ENCODE results near the gene PLA2G7. TPM values are rescaled to one million over a fixed set of nuclear protein-coding genes. Genes with fewer than 3 reads are reported as not detected.

PLA2G7 gene
- total RNA-seq, 1 experiment from 2014 or later = 1.7 TPM

DNA sequence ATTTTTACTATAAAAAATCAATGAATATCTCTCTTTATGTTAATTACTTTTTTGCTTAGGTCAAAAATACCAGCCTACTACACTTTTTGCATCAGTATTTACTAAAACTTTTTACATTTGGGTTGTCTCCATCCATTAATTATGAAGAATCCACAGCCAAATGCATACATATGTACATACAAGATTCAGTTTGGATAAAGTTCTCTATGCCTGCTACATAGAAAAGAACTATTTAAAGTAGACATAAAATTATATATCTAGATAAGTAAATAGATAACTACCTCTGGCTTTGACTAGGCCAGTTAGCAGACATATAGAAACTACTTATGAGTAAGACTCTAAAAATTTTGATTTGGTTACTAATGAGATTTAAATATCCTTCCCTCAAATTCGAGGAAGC is 35.2 kb downstream of the PLA2G7 start:
- Histone ChIP-seq H2AK5ac (ENCODE audit: insufficient read length, low read length) (no peak overlapping the region), H3K79me1 (ENCODE audit: insufficient read depth, low read depth, low read length, poor library complexity, severe bottlenecking) (no peaks in the 10 kb centered on the region), H3K27ac (ENCODE audit: insufficient read length, low read depth, low read length) (no peak overlapping the region), H3K4me2 (ENCODE audit: insufficient read depth, insufficient read length, low read length) (no peak overlapping the region), H2BK20ac (ENCODE audit: low read depth, low read length, poor library complexity, severe bottlenecking) (no peak overlapping the region), H3K4me1 (ENCODE audit: insufficient read depth, low read length) (no peaks in the 10 kb centered on the region), H4K8ac (replicated peaks; ENCODE audit: insufficient read length, low read depth, low read length) (no peak overlapping the region), H2BK5ac (ENCODE audit: insufficient read length, low read length) (no peak overlapping the region), H3K9ac (ENCODE audit: extremely low read depth, insufficient read length, low read length) (no peak overlapping the region), H3K79me2 (ENCODE audit: insufficient read depth, low read length) (no peaks in the 10 kb centered on the region), H3K23ac (ENCODE audit: insufficient read length, low read depth, low read length) (no peak overlapping the region), H2BK15ac (ENCODE audit: low read depth, low read length) (no peak overlapping the region), H3K4ac (ENCODE audit: low read depth, low read length) (no peak overlapping the region), H3K9me3 (ENCODE audit: control insufficient read depth, low read depth, low read length) (no peaks in the 10 kb centered on the region), H3K56ac (ENCODE audit: insufficient read length, low read depth, low read length) (no peak overlapping the region), H2BK12ac (ENCODE audit: insufficient read length, low read depth, low read length) (no peak overlapping the region), H3K23me2 (ENCODE audit: insufficient read length, low read depth, low read length, poor library complexity, severe bottlenecking) (no peaks in the 10 kb centered on the region), H4K20me1 (ENCODE audit: control insufficient read depth, insufficient read depth, insufficient read length) (no peaks in the 10 kb centered on the region), H2AFZ (ENCODE audit: low read length) (no peak overlapping the region), H3K18ac (ENCODE audit: insufficient read length, low read depth, low read length) (no peak overlapping the region), H3K27me3 (ENCODE audit: insufficient read depth, low read length) (no peaks in the 10 kb centered on the region), H4K5ac (ENCODE audit: insufficient read length, low read depth, low read length) (no peak overlapping the region), H2BK120ac (ENCODE audit: low read depth, low read length, poor library complexity, severe bottlenecking) (no peak overlapping the region), H3K14ac (ENCODE audit: insufficient read depth, low read length) (no peak overlapping the region), H4K91ac (ENCODE audit: insufficient read length, low read depth, low read length) (no peak overlapping the region), H3T11ph (ENCODE audit: low read length) (no peak overlapping the region)
- no peaks in the 10 kb centered on the region for H3K36me3 Mint-ChIP-seq (ENCODE audit: insufficient read depth in 1 of 3, low read depth in 3 of 3)
- no peak overlapping the region for H3K27ac Mint-ChIP-seq
- no peaks in the 10 kb centered on the region for H3K9me3 Mint-ChIP-seq
- WGBS (ENCODE audit: extremely low coverage, insufficient read length, low lambda C conversion rate) = no CpG with 5 or more reads among the region's 1 CpG
- TF ChIP-seq, protein P1, sequence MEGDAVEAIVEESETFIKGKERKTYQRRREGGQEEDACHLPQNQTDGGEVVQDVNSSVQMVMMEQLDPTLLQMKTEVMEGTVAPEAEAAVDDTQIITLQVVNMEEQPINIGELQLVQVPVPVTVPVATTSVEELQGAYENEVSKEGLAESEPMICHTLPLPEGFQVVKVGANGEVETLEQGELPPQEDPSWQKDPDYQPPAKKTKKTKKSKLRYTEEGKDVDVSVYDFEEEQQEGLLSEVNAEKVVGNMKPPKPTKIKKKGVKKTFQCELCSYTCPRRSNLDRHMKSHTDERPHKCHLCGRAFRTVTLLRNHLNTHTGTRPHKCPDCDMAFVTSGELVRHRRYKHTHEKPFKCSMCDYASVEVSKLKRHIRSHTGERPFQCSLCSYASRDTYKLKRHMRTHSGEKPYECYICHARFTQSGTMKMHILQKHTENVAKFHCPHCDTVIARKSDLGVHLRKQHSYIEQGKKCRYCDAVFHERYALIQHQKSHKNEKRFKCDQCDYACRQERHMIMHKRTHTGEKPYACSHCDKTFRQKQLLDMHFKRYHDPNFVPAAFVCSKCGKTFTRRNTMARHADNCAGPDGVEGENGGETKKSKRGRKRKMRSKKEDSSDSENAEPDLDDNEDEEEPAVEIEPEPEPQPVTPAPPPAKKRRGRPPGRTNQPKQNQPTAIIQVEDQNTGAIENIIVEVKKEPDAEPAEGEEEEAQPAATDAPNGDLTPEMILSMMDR (conservative IDR thresholded peaks at IDR 0.05) = no peak
- DNase-seq = no peak
- no peaks in the 10 kb centered on the region; the same call in 1 of the 2 replicates for H3K27me3 Mint-ChIP-seq (ENCODE audit: low read depth)
- no peaks in the 10 kb centered on the region for H3K4me1 Mint-ChIP-seq
- H3K4me3 Mint-ChIP-seq = no peak overlapping the region
